GM21526 (cell line): ENCODE results near the gene TBC1D22B.

Experiments
- ATAC-seq: cut with Tn5 transposase; IDR thresholded peaks from one replicate; pipeline ENCODE4 v1.9.1; 2021; ENCODE audit warnings: moderate library complexity; ENCODE audit not compliant: unreplicated experiment, low FRiP score

Gene TBC1D22B

DNA sequence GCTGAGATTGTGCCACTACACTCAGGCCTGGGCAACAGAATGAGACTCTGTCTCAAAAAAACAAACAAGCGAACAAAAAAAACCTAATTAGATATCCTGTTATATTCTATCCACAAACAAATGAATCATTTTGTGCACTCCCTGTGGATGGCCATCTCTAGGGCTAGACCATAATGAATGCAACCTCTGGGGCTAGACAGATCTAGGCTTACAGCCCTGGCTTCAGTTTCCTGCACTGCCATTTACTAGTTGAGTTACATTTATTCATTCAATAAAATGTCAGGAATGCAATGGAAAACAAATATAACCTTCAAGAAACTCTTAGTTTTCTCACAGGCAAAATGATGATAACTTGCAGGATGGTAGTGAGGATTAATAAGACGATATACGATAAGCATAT, 89.6 kb downstream of the TBC1D22B start:
- ATAC-seq, result no peak

DNA sequence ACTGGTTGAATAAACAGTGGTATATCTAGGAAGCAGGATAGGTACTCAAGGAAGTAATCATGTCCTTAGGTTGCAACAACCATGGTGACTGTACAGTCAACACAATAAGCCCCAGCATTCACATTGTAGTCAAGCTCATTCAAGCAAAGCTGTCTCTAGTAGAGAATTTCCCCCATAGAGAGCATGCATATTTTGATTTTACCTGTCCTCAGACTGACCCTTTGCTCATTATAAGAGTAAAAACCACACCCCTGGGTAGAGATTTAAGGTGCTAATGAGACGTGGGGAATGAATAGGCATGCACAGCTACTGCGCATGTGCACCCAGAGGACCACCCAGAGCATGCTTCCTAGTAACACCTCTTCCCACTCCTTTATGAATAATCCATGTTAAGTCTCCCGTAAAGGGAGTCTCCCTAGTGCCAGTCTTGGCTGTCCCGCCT, 90.1 kb downstream of the TBC1D22B start:
- ATAC-seq, result no peak

DNA sequence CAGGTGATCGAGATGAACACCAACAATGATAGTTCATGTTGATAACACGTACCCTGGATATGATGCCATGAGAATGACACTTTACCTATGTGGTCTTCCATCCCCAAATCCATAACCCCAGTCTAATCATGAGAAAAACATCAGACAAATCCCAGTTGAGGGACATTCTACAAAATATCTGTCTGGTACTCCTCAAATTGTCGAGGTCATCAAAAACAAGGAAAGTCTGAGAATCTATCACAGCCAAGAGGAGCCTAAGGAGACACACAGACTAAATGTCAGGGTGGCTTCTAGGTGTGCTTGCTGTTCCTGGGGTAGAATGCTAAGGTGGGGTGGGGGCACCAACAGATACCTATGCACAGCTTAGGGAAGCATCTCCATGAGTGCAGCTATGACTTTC, 93.5 kb downstream of the TBC1D22B start:
- ATAC-seq, result no peak

DNA sequence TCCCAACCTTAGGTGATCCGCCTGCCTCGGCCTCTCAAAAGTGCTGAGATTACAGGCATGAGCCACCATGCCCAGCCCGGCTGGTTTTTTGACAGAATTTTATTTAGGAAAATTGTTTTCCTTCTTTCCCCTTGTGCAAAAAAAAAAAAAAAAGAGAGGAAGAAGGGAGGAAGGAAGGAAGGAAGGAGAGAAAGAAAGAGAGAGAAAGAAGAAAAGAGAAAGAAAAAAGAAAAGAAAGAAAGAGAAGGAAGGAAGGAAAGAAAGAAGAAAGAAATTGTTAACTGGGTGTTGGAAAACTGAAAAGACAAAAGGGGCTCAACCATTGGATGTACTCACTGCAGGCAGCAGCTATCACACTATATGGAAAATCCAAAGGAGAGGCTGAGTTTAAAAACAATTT, 94.8 kb downstream of the TBC1D22B start:
- ATAC-seq, result no peak

DNA sequence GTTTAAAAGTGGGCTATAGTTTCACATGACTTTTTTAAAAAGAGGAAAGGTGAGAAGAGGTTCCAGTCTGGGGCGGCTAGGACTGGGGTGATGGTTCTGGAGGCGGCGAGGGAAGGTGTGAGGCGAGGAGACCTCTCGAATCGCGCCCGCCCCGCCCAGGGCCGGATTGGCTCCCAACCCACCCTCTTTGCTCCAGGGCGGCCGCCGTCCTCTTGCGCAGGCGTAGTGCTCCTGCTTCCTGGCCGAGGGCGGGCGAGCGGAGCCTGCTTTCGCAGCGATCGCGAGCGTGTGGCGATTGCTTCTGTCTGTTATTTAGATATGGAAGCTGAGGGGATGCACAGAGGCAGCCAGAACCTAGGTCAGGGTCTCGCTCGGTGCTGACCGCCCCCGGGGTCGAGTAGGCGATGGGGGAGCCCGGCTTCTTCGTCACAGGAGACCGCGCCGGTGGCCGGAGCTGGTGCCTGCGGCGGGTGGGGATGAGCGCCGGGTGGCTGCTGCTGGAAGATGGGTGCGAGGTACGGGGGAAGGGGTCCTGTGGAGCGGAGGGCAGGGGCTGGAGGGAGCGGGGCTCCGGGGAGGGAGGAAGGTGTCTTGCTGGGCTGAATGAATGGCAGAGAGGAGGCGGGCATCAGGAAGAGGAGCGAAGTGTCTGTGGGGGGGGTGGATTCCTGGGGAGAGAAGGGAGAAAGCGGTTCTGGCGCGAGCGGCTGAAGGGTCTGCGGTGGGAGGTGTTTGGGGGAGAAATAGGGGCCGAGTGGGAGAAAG, 96.4 kb downstream of the TBC1D22B start, which contains the start of gene RNF8:
RNF8 (plus strand) TSS at position 223 of the 765 bp plus-strand sequence; CDS start at position 405, 182 bp downstream.
- peak; percentile 79 for ATAC-seq

DNA sequence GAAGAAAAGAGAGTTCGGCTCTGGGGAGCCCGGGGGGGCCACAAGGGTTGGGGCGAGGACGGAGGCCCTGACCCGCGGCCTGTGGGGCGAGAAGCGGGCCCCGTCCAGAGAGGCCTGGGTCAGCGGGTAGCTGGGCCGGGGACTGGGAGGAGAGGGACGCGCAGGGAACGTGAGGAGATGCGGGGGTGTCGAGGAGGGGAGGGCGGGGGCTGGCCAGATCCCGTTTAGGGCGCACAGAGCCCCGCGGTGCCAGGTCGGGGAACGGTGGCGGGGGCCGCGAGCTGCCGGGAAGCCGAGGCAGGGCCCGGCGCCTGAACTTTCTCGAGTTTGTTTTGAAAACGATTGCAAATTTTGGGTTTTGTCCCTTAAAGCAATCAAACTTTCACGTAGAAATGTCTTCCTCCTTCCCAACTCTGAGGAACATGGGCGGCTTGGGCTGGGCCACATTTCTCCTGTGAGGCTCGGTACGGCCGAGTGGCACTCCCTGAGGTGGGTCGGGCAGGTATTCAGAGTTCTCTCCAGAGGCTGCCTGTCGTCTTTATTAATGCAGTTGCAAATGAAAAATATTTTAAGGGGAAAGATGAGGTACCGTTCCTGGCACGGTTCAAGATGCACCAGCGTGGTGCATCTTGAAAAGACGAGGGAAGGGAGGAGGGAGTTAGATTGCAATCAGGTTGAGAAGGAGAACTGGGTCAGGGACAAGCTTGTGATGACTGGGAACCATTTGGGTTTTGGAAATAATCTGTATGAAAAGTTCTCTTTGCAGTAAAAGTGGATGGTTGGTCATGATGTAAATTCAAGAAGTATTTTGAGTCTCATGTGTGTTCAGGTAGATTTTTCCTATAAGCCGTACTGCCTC, 97.2 kb downstream of the TBC1D22B start:
- no peak for ATAC-seq

DNA sequence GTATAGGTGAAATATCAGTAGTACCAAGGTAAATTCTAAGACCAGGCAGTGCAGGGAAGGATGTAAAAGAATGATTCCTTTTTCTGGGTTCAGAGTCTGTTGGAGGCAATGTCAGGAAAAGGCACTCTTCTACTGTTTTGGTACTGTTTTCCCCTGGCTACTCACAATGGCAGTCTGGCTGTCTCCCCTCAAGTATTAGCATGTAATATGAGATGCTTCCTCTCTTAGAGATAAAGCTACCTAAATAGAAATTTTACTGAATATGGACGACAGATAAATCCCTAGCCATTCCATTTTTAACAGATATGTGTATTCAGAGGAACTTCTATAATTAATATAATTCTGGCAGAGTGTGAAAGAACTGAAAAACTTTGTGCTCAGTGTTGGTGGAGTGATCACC, 99.7 kb downstream of the TBC1D22B start:
- no peak for ATAC-seq

DNA sequence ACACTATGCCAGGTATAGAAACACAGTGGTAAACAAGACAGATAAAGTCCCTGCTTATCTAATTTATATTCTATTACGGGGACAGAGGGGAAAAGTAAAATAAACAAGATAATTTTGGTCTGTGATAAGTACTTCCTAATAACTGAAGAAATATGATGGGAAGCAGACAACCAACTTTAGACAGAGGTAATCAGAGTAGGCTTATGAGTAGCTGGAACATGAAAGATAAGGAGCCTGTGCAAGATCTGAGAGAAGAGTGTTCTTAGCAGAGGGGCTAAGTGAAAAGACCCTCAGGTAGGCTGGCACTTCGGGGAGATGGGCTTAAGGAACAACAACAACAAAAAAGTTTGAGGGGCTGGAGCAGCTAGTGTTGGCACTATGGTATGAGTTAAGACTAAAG, 100.3 kb downstream of the TBC1D22B start:
- ATAC-seq, result no peak

DNA sequence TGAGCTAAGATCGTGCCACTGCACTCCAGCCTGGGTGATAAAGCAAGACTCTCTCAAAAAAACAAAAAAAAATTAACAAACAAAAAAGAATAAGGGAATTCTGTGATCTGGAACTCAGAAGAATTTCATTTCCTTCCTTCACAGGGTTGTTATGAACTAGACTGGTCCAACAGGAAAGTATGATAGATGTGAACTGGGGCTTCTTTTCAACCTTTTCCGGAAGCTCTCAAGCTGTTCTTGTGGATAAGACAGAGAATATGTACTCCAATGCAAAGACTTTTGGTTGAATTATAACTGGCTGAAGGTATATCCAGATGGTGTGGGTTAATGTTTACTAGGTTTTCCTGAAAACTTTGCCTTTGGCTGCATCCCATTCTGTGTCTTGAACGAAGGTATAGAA, 101.5 kb downstream of the TBC1D22B start:
- no peak for ATAC-seq

DNA sequence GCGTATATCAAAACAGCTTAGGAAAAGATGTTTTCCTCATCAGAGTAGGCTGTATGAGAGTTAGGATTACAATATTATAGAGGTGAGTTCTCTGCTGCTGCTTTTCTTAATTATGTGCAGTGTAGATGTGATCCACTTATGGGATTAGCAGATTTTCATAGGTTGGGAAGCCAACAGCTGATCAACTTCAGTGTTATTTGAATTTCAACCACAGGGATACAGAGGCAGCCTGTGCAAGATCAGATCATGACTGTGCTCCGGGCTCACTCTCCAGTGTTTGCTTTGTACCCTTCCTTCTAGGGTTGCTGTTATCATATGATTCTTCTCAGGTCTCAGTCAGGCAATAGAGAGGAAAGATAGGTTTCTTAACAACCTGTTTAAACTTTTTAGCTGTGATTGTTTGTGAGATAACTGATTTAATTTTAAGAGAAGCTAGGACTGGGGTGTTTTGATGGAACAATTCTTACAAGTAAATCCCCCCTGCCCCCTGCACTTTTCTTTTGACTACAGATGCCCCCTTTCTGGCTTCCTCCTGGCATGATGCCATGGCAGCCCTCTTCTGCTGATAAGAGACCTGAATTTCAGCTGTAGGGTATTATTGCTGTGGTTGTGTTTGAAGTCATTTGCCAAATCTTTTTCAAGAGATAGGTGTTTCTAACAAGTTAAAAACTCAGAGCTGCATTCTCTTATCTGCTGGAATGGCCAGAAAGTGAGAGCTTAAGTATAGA, 104.7 kb downstream of the TBC1D22B start:
- no peak for ATAC-seq

DNA sequence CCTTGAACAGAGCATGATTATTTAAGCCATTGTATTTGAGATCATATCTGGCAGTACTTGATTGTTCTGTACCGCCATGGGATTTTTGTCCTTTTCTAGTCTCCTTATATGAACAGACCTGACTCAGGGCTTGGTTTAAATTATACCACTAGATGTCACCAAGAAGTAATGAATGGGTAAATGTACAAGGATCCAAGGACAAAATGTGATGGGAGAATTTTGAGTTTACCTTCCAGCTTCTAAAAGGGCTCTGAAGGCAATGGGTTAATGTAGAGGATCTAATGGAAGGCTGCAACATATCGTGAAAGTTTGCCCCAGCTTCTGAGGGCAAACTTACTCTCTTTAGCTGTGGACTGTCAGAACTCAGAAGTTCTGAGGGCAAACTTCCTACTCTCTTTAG, 108.2 kb downstream of the TBC1D22B start:
- ATAC-seq, result no peak

DNA sequence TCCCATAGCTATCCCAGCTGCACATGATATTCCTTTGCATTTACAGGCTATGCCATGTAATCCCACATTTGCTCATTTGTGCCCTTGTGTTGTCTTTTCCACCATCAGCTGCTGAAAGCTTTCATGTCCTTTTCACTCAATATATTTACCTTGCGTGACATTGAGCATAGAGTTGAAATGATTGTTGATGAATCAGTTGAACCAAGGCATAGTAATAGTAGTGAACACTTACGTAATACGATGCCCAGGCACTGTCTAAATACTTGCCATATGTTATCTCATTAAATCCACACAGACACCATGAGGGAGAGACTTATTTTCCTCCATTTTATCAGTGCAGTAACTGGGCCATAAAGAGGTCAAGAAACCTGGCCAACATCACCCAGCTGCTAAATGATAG, 109.3 kb downstream of the TBC1D22B start:
- ATAC-seq, result no peak

DNA sequence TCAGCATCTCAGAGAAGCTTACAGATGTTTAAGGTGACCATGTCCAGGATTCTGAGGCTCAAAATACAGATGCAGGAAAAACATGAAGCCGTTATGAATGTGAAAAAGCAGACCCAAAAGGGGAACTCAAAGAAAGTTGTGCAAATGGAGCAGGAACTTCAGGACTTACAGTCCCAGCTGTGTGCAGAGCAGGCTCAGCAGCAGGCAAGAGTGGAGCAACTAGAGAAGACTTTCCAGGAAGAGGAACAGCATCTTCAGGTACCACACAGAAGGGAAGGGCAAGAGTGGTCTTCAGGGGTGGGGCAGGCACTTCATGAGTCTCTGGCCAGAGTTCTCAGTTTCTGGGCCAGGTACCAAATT, 111.4 kb downstream of the TBC1D22B start:
- no peak for ATAC-seq

DNA sequence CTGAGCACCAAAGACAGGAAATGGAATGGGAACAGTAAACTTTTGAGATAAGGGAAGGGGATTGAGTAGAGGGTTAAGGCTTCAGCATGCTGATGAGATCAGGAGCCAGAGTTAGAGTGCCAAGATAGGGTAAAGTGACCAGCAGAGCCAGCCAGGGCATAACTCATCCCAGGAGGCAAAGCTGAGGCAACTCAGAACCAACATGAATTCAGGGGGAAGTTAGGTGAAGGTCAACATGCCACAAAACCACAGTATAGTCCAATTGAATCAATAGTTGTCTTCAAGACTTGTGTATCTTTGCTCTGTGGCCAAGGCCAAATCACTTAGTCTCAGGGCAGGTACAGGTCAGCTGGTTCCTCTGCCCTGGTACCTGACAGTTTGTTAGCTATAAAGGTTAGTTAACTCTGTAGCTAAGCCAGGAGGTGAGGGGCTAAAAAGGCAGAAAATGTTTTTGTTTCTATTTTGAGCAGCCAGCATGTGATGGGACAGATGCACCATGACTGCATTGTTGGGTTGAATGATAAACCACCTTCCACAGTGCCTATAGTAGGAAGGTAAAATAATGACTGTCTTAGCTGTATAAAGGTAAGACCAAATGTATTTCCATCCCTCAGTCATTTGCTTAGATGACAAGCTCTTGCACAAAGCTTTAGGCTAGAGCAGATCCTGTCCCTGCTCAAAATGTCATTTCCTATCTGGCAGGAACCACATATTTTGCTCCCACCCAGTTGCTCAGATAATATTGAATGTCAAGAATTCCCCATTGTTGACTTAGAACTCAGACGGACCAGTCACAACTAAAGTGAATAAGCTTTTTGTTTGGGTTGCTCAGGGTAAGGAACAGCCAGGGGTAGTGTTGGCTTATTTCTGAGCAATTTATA, 112.0 kb downstream of the TBC1D22B start:
- no peak for ATAC-seq

DNA sequence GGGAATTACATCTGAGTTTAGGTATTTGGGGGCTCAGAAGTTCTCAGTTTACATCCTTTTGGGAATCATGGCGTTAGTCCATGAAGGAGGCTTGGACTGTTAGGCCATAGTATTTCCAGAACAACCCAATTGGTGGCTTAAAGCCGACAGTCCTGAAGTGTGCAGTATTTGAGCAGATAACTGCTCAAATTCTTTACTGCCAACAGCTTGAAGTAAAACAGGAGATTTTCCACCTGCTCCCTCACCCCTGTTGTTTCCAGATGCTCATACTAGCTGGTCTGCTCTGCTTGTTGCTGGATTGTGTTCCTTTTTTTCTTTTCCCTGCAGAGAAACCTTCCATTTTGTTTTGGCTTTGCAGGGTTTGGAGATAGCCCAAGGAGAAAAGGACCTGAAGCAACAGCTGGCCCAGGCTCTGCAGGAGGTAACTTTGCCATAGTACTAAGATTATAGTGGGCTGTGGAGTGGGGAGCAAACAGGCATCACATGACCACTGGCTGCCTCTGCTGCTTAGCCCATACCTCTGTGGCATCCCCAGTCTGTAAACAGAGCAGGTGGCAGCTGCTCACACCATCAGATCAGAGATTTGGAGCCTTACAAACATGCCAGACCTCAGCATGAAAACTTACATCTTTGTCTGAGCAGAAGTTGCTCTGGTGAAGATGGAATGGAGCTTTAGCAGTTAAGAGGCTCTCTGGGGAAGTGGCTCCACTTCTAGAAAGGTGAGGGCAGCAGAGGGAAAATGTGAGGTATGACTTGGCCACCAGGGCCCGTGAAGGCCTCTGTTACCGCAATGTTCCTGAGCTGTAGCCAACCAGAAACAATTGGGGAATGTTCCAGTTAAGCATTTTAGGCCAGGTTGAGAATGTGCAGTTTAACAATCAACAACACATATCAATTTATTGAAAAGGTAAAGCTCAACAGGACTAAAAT, 113.8 kb downstream of the TBC1D22B start:
- ATAC-seq, result no peak

DNA sequence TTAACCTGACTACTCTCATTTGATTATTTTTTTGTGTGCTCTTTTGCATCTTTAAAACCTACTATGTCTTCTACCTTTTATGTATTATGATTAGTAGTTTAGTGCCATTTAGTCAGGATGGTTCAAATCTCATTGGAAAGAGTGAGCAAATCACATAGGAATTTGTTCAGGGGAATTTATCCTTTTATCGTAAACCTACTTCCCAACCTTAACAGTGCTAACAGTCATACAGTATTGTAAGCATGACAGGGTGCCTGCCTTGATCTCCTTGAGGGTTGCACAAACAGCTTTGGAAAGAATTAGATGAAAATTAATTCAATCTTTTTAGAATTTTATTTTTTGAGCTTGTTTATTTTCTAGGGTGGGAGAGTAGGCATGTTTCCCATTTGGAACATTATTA, 114.5 kb downstream of the TBC1D22B start:
- ATAC-seq, result no peak

DNA sequence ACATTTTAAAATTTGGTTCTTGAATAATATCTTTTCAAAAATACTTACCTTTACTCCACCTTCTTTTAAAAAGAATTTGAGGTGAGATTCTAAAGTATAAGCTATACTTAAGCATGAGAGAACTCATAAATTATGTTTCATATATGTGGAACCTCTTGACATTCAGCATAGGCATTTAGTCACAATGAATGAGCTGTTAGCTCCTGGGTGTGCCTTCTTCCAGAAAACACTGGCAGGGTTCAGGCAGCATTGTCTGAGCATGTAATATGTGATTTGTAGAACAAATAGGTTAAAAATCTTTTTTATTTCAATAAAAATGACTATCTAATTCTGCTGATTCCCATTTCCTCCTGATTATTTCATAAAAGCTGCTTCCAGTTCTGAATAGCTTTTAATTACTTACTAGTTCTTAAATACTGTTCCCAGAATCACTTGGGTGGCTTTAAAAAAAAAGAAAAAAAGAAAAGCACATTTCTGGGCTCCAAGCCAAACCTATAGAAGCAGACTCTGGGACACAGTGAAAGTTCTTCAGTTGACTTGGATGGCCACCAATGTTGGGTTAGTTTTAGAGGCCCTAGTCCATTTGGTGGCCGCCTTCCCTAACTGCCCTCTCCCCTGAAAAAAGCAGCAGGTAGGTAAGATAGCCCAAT, 116.4 kb downstream of the TBC1D22B start:
- ATAC-seq, result no peak

DNA sequence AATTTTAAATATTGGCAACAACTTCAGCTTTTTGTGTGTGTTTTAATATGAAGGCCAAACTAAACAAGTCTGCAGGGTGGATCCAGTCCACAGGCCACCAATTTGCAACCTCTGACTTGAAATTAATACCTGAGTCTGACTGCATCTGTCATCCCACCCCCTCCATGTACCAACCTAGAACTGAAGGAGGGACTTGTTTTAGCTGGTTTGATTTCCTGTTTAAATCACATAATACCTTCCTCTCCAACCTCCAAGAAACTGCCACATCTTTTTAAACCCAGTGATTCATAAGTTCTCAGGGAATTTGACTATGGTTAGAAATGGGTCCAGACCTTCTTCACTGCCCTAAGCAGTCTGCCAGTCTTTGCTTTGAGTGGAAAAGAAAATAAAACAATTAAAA, 117.8 kb downstream of the TBC1D22B start:
- no peak for ATAC-seq
